ENCODE data around the gene VHLL. TPM values are rescaled to one million over a fixed set of nuclear protein-coding genes. Genes with fewer than 3 reads are reported as not detected.

The VHLL gene
- total RNA-seq, 4 donors from 2014 or later, result not detected

DNA sequence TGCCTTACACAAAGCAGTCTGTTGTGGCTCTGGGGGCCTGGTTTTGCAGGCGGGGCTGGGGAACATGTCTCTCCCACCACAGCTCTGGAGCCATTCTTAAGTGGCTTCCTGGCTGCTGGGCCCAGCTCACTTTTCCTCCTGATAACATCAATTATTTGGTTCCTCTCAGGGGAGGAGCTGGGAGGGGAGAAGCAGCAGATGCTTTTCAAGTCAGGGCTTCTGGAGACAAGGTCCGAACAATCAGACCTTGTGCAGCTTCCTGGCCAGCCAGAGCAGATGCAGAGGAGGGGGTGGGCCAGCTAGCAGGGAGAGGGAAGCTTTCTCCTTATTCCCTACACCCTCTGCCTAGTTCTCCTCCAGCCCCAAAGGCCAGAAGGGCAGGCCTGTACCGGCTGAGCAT, 47.6 kb downstream of the VHLL start:
- Histone ChIP-seq H3K27ac (no peak overlapping the region), H3K27me3 (peaks cover 7% of the 10 kb centered on the region), H3K9me3 (no peaks in the 10 kb centered on the region), H3K4me3 (no peak overlapping the region), H3K4me1 (peaks cover 0 to 14% (median 6%) of the 10 kb centered on the region in 4 donors), H3K36me3 (peaks cover 0 to 45% (median 22%) of the 10 kb centered on the region in 4 donors)
- WGBS, 2 donors (ENCODE audit: low coverage in 1 of 2), result 59% methylated on average over 3 of the region's 3 CpGs; no CpG with 5 or more reads in 1 of the 2 donors
- DNase-seq, result no peak
- intact Hi-C loops (cut with DNase I; ENCODE audit: low total_unique reads) (no loop called here), in situ Hi-C loops (cut with MboI; ENCODE audit: low pct_ligation_motif_present in 1 of 4, low pct_unique_long_range_greater_than_20kb in 1 of 4, low sequenced_read_pairs in 3 of 4) (no loop called here)
- TF ChIP-seq, protein P1, sequence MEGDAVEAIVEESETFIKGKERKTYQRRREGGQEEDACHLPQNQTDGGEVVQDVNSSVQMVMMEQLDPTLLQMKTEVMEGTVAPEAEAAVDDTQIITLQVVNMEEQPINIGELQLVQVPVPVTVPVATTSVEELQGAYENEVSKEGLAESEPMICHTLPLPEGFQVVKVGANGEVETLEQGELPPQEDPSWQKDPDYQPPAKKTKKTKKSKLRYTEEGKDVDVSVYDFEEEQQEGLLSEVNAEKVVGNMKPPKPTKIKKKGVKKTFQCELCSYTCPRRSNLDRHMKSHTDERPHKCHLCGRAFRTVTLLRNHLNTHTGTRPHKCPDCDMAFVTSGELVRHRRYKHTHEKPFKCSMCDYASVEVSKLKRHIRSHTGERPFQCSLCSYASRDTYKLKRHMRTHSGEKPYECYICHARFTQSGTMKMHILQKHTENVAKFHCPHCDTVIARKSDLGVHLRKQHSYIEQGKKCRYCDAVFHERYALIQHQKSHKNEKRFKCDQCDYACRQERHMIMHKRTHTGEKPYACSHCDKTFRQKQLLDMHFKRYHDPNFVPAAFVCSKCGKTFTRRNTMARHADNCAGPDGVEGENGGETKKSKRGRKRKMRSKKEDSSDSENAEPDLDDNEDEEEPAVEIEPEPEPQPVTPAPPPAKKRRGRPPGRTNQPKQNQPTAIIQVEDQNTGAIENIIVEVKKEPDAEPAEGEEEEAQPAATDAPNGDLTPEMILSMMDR (IDR thresholded peaks at IDR 0.05), result no peak
- TF ChIP-seq POLR2A (IDR thresholded peaks at IDR 0.05) (no peak), EP300 (IDR thresholded peaks at IDR 0.05; ENCODE audit: low read depth) (no peak), POLR2AphosphoS5 (IDR thresholded peaks at IDR 0.05) (no peak)

DNA sequence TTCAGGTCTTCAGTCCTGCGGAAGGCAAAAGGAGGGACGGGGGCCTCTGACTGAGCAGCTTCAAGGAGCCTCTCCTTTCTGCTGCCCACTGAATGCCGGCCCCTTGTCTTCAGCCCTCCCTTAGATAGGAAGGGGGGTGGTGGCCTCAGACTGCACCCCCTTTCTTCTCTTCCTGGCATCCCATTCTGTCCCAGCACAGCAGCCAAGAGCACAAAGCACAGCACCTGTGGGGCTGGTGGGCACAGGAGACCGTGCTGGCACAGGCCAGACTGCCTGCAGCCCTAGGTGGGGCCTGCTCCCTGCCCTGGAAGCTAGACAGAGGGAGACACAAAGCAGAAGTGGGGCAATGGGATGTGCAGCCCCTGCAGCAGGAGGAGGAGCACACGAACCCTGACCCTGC, 49.5 kb downstream of the VHLL start:
- no peak for TF ChIP-seq POLR2A (IDR thresholded peaks at IDR 0.05)
- no peak for TF ChIP-seq EP300 (IDR thresholded peaks at IDR 0.05; ENCODE audit: low read depth)
- no peak for TF ChIP-seq POLR2AphosphoS5 (IDR thresholded peaks at IDR 0.05)
- TF ChIP-seq, protein P1 (IDR thresholded peaks at IDR 0.05), result no peak
- Histone ChIP-seq H3K27me3 (peaks cover 26% of the 10 kb centered on the region), H3K4me3 (no peak overlapping the region), H3K36me3 (peaks cover 0 to 38% (median 19%) of the 10 kb centered on the region in 4 donors), H3K27ac (no peak overlapping the region), H3K4me1 (peaks cover 10 to 24% (median 21%) of the 10 kb centered on the region in 4 donors), H3K9me3 (no peaks in the 10 kb centered on the region)
- WGBS, 2 donors (ENCODE audit: low coverage in 1 of 2), result 92% methylated on average over 5 of the region's 5 CpGs; no CpG with 5 or more reads in 1 of the 2 donors
- intact Hi-C loops (cut with DNase I; ENCODE audit: low total_unique reads), result no loop called here
- DNase-seq, result no peak
- in situ Hi-C loops (cut with MboI; ENCODE audit: low pct_ligation_motif_present in 1 of 4, low pct_unique_long_range_greater_than_20kb in 1 of 4, low sequenced_read_pairs in 3 of 4), result no loop called here

Other genes with a start within 250 kb of the VHLL start
- gene UBQLN4, start 245.5 kb downstream of the VHLL start, total RNA-seq, result 10 to 100 TPM in 3 of 4 donors, 1 to 10 TPM in 1; 7.9 to 21.3 (median 16.1) TPM
- 10 to 100 TPM; 20.9 to 70.9 (median 47.5) TPM for gene LAMTOR2, start 244.5 kb downstream of the VHLL start, total RNA-seq
- 100 to 1,000 TPM; 140 to 213 (median 174) TPM for gene RAB25, start 238.1 kb downstream of the VHLL start, total RNA-seq
- under 1 TPM in 3 of 4 donors, not detected in 1; 0.14 to 0.60 (median 0.48) TPM for gene MEX3A, start 216.8 kb downstream of the VHLL start, total RNA-seq
- gene LMNA, start 184.6 kb downstream of the VHLL start, total RNA-seq, result 100 to 1,000 TPM; 300 to 999 (median 324) TPM
- gene SEMA4A, start 145.7 kb downstream of the VHLL start, total RNA-seq, result 1 to 10 TPM in 3 of 4 donors, not detected in 1; 2.6 to 6.0 (median 4.8) TPM
- 10 to 100 TPM in 3 of 4 donors, 1 to 10 TPM in 1; 9.6 to 19.9 (median 18.9) TPM for gene SLC25A44, start 105.2 kb downstream of the VHLL start, total RNA-seq
- 10 to 100 TPM; 29.9 to 67.3 (median 52.3) TPM for gene PMF1, start 86.3 kb downstream of the VHLL start, total RNA-seq
- gene BGLAP, start 57.1 kb downstream of the VHLL start, total RNA-seq, result 1 to 10 TPM in 2 of 4 donors, not detected in 2; 1.6 to 2.1 TPM
- gene PAQR6, start 51.3 kb downstream of the VHLL start, total RNA-seq, result 1 to 10 TPM in 2 of 4 donors, not detected in 2; 1.7 to 3.1 TPM
- 100 to 1,000 TPM in 2 of 4 donors, 10 to 100 TPM in 2; 72.1 to 134 (median 102) TPM for gene SMG5, start 16.5 kb downstream of the VHLL start, total RNA-seq
- 10 to 100 TPM in 1 of 4 donors, 1 to 10 TPM in 3; 2.0 to 13.1 (median 3.9) TPM for gene TMEM79, start 15.0 kb downstream of the VHLL start, total RNA-seq
- gene GLMP, start 3.6 kb downstream of the VHLL start, total RNA-seq, result 10 to 100 TPM in 3 of 4 donors, 1 to 10 TPM in 1; 4.0 to 65.9 (median 38.2) TPM
- 100 to 1,000 TPM in 2 of 4 donors, 10 to 100 TPM in 2; 55.1 to 145 (median 90.7) TPM for gene CCT3, start 39.0 kb upstream of the VHLL start, total RNA-seq
- gene TSACC, start 39.2 kb upstream of the VHLL start, total RNA-seq, result not detected
- gene RHBG, start 69.9 kb upstream of the VHLL start, total RNA-seq, result not detected
- 100 to 1,000 TPM in 1 of 4 donors, 10 to 100 TPM in 3; 26.1 to 200 (median 85.7) TPM for gene MEF2D, start 201.5 kb upstream of the VHLL start, total RNA-seq